H9 (cell line): ENCODE measurements around the gene KRTDAP. TPM values are rescaled to one million over a fixed set of nuclear protein-coding genes. Genes with fewer than 3 reads are reported as not detected.

Experiments used
- DNase-seq: peaks from one replicate; pipeline ENCODE4 v3.0.0-alpha.2; 2017
- H2AFZ ChIP-seq: one replicate; pipeline ENCODE4 v1.6.1; 2013; ENCODE audit warnings: mild to moderate bottlenecking, low read length, control low read depth, moderate library complexity
- H2AK5ac ChIP-seq: 2 replicates; pipeline ENCODE4 v1.6.1; 2013; ENCODE audit warnings: low read length, control low read depth, mixed read lengths; ENCODE audit not compliant: insufficient read length
- H2BK120ac ChIP-seq: one replicate; pipeline ENCODE4 v1.6.1; 2013; ENCODE audit warnings: low read depth, mild to moderate bottlenecking, low read length, control low read depth, inconsistent platforms; ENCODE audit not compliant: poor library complexity, severe bottlenecking
- H2BK12ac ChIP-seq: 2 replicates; pipeline ENCODE4 v1.6.1; 2013; ENCODE audit warnings: low read length, control low read depth, mixed read lengths, low read depth; ENCODE audit not compliant: insufficient read length
- H2BK15ac ChIP-seq: 2 replicates; pipeline ENCODE4 v1.6.1; 2013; ENCODE audit warnings: low read depth, low read length, control low read depth
- H2BK20ac ChIP-seq: one replicate; pipeline ENCODE4 v1.6.1; 2013; ENCODE audit warnings: low read depth, mild to moderate bottlenecking, low read length, control low read depth, inconsistent platforms; ENCODE audit not compliant: poor library complexity, severe bottlenecking
- H2BK5ac ChIP-seq: 2 replicates; pipeline ENCODE4 v1.6.1; 2013; ENCODE audit warnings: low read length, control low read depth, mixed read lengths; ENCODE audit not compliant: insufficient read length
- H3K14ac ChIP-seq: 2 replicates; pipeline ENCODE4 v1.6.1; 2013; ENCODE audit warnings: low read length, control low read depth; ENCODE audit not compliant: insufficient read depth
- H3K18ac ChIP-seq: 2 replicates; pipeline ENCODE4 v1.6.1; 2013; ENCODE audit warnings: low read depth, mild to moderate bottlenecking, mixed read lengths, low read length, control low read depth; ENCODE audit not compliant: insufficient read length
- H3K23ac ChIP-seq: 2 replicates; pipeline ENCODE4 v1.6.1; 2013; ENCODE audit warnings: low read length, control low read depth, mixed read lengths, low read depth; ENCODE audit not compliant: insufficient read length
- H3K23me2 ChIP-seq: 2 replicates; pipeline ENCODE4 v1.6.1; 2013; ENCODE audit warnings: low read depth, mild to moderate bottlenecking, mixed read lengths, low read length, control low read depth; ENCODE audit not compliant: insufficient read length, poor library complexity, severe bottlenecking
- H3K27ac ChIP-seq: 2 replicates; pipeline ENCODE4 v1.5.1; 2013; ENCODE audit warnings: low read length, control low read depth, mixed read lengths, low read depth; ENCODE audit not compliant: insufficient read length
- H3K27me3 ChIP-seq: 2 replicates; pipeline ENCODE4 v1.6.1; 2013; ENCODE audit warnings: low read length, control low read depth, inconsistent platforms; ENCODE audit not compliant: insufficient read depth
- H3K4ac ChIP-seq: 2 replicates; pipeline ENCODE4 v1.6.1; 2013; ENCODE audit warnings: low read depth, mild to moderate bottlenecking, control low read depth, inconsistent platforms, low read length, moderate library complexity
- H3K4me1 ChIP-seq: 2 replicates; pipeline ENCODE4 v1.6.1; 2013; ENCODE audit warnings: low read length, control low read depth, inconsistent platforms; ENCODE audit not compliant: insufficient read depth
- H3K4me2 ChIP-seq: 2 replicates; pipeline ENCODE4 v1.6.1; 2013; ENCODE audit warnings: low read length, control low read depth, mixed read lengths; ENCODE audit not compliant: insufficient read length, insufficient read depth
- H3K56ac ChIP-seq: 2 replicates; pipeline ENCODE4 v1.6.1; 2013; ENCODE audit warnings: low read depth, mild to moderate bottlenecking, mixed read lengths, low read length, control low read depth; ENCODE audit not compliant: insufficient read length
- H3K79me1 ChIP-seq: 2 replicates; pipeline ENCODE4 v1.6.1; 2013; ENCODE audit warnings: low read depth, mild to moderate bottlenecking, moderate library complexity, low read length, control low read depth, inconsistent platforms; ENCODE audit not compliant: insufficient read depth, poor library complexity, severe bottlenecking
- H3K79me2 ChIP-seq: 2 replicates; pipeline ENCODE4 v1.6.1; 2013; ENCODE audit warnings: low read length, control low read depth, inconsistent platforms; ENCODE audit not compliant: insufficient read depth
- H3K9ac ChIP-seq: 2 replicates; pipeline ENCODE4 v1.6.1; 2013; ENCODE audit warnings: low read length, control low read depth, mixed read lengths; ENCODE audit not compliant: insufficient read length; ENCODE audit errors: extremely low read depth
- H3K9me3 ChIP-seq: one replicate; pipeline ENCODE4 v1.6.1; 2013; ENCODE audit warnings: low read depth, low read length, inconsistent platforms; ENCODE audit not compliant: control insufficient read depth
- H3T11ph ChIP-seq: one replicate; pipeline ENCODE4 v1.6.1; 2013; ENCODE audit warnings: mild to moderate bottlenecking, low read length, control low read depth, inconsistent platforms
- H4K20me1 ChIP-seq: one replicate; pipeline ENCODE4 v1.6.1; 2013; ENCODE audit not compliant: control insufficient read depth, insufficient read length, insufficient read depth
- H4K5ac ChIP-seq: 2 replicates; pipeline ENCODE4 v1.6.1; 2013; ENCODE audit warnings: low read depth, mild to moderate bottlenecking, mixed read lengths, low read length, control low read depth; ENCODE audit not compliant: insufficient read length
- H4K8ac ChIP-seq: replicated peaks from 2 replicates; pipeline ENCODE4 v1.6.1; 2013; ENCODE audit warnings: low read length, control low read depth, mixed read lengths, low read depth; ENCODE audit not compliant: insufficient read length
- H4K91ac ChIP-seq: 2 replicates; pipeline ENCODE4 v1.6.1; 2013; ENCODE audit warnings: low read depth, mild to moderate bottlenecking, moderate library complexity, mixed read lengths, low read length, control low read depth; ENCODE audit not compliant: insufficient read length
- H3K27ac Mint-ChIP-seq, 3 experiments: 2 replicates in 2 of 3; 3 replicates in 1 of 3; pipeline ENCODE4 v1.8.0; 2020 to 2021; ENCODE audit warnings: mixed read lengths in 3 of 3, mild to moderate bottlenecking in 1 of 3, moderate library complexity in 1 of 3
- H3K27me3 Mint-ChIP-seq: 2 replicates; pipeline ENCODE4 v1.8.0; 2021; ENCODE audit warnings: low read depth, mild to moderate bottlenecking, moderate library complexity, mixed read lengths
- H3K36me3 Mint-ChIP-seq, 3 experiments: 2 replicates in 2 of 3; 3 replicates in 1 of 3; pipeline ENCODE4 v1.8.0; 2020 to 2021; ENCODE audit warnings: low read depth in 3 of 3, mixed read lengths in 3 of 3; ENCODE audit not compliant: insufficient read depth in 1 of 3
- H3K4me1 Mint-ChIP-seq, 2 experiments: 2 replicates each; pipeline ENCODE4 v1.8.0; 2020; ENCODE audit warnings: mixed read lengths in 2 of 2
- H3K4me3 Mint-ChIP-seq, 2 experiments: 2 replicates in 1 of 2; 3 replicates in 1 of 2; pipeline ENCODE4 v1.8.0; 2020 to 2021; ENCODE audit warnings: mild to moderate bottlenecking in 2 of 2, mixed read lengths in 2 of 2, moderate library complexity in 1 of 2
- H3K9me3 Mint-ChIP-seq, 2 experiments: 2 replicates in 1 of 2; 3 replicates in 1 of 2; pipeline ENCODE4 v1.8.0; 2020; ENCODE audit warnings: mild to moderate bottlenecking in 2 of 2, mixed read lengths in 2 of 2, moderate library complexity in 1 of 2
- CTCF ChIP-seq: fragments of 200-600 bp; sonication (generic); conservative IDR thresholded peaks from 3 replicates; pipeline ENCODE4 v1.8.0; 2021; ENCODE audit warnings: antibody characterized with exemption, mild to moderate bottlenecking
- WGBS: extraction: QIAGEN DNeasy Blood & Tissue Kit; methylation state at CpG from one replicate; pipeline ENCODE4 v1.1.7; 2013; ENCODE audit warnings: missing lambda C conversion rate, low lambda C conversion rate, mixed read lengths; ENCODE audit not compliant: insufficient read length; ENCODE audit errors: extremely low coverage; 5-methylcytosine and 5-hydroxymethylcytosine counted together
- total RNA-seq: library from RNA; stranded (reverse); gene quantifications from 2 replicates; pipeline ENCODE4 v1.2.1, GENCODE V29; 2021

Gene KRTDAP
- total RNA-seq, 1 experiment from 2014 or later = 0.87 TPM

GRCh38 chr19:35474104-35474503 lies 16.2 kb downstream of the KRTDAP start:
- Histone ChIP-seq H2BK15ac (no peak overlapping the region), H3K23me2 (no peaks in the 10 kb centered on the region), H3K27me3 (no peaks in the 10 kb centered on the region), H2BK5ac (no peak overlapping the region), H3K27ac (no peak overlapping the region), H3K9me3 (no peaks in the 10 kb centered on the region), H3K14ac (no peak overlapping the region), H3K4me2 (no peak overlapping the region), H3K56ac (no peak overlapping the region), H4K20me1 (no peaks in the 10 kb centered on the region), H3K79me1 (no peaks in the 10 kb centered on the region), H3K4me1 (no peaks in the 10 kb centered on the region), H2AFZ (no peak overlapping the region), H3K79me2 (no peaks in the 10 kb centered on the region), H3K4ac (no peak overlapping the region), H4K5ac (no peak overlapping the region), H3K9ac (no peak overlapping the region), H2BK120ac (no peak overlapping the region), H2BK12ac (no peak overlapping the region), H2BK20ac (no peak overlapping the region), H3K23ac (no peak overlapping the region), H3T11ph (no peak overlapping the region), H3K18ac (no peak overlapping the region), H4K8ac (no peak overlapping the region), H4K91ac (no peak overlapping the region), H2AK5ac (no peak overlapping the region)
- Mint-ChIP-seq H3K27me3 (peaks cover 8% of the 10 kb centered on the region), H3K4me1 (peaks cover 23 to 24% of the 10 kb centered on the region in 2 experiments), H3K4me3 (no peak overlapping the region), H3K9me3 (no peaks in the 10 kb centered on the region), H3K36me3 (no peaks in the 10 kb centered on the region), H3K27ac (no peak overlapping the region)
- no peak for DNase-seq
- TF ChIP-seq CTCF = no peak
- WGBS = no CpG with 5 or more reads among the region's 14 CpGs
